Amniotic stem cell (primary cell): ENCODE measurements around the gene DNLZ.

ENCODE experiments used
- DNase-seq: peaks from one replicate; lab custom pipeline; 2025; lab: John Stamatoyannopoulos, UW

The DNLZ gene

DNA sequence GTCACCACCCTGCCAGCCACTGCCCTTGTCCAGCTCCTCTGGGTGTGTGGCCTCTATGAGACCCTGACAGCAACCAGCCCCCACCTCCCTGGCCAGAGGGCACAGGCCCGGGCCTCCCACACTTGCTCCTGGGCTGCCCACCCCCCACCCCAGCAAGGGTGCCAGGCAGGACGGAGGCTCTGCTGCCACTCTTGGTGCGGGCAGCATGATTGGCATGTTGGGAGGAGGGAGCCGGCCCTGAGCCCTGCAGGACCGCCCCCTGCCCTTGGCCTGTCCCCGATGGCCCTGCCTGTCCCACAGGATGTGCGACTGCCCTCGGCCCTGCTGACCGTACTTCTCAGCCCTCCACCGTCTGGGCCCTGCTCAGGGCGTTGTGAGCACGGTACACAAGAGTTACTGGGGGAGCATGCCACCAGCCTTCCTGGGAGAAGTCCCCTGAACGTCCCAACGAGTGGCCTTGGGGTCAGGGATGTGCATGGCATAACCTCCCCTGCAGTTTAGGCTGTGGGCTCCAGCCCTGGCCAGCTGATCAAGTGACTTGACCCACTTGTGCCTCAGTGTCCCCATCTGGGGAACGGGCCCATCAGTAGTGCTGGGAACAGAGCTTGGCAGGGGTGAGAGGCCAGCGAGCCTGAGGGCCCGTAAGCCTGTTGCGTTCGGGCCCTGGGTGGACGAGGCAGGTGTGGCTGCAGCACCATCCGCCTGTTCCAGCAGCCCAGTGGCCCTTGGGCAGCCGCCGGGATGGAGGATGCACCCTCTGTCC lies 20.2 kb downstream of the DNLZ start:
- no peak for DNase-seq

DNA sequence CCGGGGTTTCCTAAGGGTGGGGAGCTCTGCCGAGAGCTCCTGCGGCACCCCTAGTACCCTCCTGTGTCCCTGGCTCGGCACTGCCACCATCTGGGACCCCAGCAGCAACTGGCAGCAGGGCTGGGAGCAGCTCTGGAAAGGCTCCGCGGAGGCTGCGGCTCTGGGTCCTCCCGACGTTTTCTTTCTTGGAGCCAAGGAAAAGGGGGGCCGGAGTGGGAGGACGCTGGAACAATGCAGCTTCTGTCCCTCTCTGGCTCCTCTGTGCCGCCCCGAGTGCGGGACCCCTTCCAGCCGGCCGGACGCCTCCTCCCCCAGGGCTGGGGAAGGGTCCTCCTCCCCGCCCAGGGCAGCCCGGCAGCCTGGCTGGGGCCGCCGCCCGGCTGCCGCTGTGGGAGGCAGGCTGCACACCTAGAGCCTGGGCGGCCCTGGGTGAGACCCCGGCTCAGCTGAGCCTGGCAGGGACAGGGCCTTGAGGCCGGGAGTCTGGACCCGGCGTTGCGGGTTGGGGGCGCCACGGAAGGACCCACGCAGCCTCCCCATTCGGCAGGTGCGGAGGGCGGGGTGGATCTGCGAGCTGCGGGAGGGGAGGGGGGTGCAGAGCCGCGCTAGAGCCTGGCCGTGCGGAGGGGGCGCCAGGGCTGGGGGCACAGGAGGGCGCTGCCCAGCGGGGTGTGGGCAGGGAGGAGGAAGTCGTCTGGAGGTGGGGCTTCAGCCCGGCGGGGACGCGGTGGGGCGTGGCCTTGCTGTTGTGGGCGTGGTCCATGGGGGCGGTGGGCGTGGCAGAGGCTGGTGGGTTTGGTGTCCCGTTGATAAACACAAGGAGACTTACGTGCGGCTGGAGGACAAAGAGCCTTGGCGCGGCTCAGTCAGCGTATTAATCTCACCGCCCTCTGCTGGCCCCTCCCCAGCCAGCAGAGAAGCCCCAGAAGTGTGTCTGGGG lies 21.1 kb downstream of the DNLZ start:
- DNase-seq: no peak

DNA sequence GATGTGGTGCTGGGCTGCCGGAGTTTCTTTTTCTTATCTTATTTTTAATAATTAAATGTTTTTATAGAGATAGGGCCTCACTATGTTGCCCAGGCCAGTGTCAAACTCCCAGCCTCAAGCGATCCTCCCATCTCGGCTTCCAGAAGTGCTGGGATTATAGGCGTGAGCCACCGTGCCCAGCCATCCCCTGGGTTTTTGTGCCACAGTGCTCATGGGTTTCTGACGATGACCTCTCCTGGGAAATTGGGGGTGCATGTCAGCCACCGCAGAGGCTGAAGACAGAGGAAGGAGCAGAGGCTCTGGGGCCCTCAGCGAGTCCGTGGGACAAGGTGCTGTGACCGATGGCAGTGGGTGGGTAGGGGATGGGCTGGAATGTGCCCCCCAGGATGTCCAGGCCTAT lies 21.8 kb downstream of the DNLZ start:
- DNase-seq: no peak

DNA sequence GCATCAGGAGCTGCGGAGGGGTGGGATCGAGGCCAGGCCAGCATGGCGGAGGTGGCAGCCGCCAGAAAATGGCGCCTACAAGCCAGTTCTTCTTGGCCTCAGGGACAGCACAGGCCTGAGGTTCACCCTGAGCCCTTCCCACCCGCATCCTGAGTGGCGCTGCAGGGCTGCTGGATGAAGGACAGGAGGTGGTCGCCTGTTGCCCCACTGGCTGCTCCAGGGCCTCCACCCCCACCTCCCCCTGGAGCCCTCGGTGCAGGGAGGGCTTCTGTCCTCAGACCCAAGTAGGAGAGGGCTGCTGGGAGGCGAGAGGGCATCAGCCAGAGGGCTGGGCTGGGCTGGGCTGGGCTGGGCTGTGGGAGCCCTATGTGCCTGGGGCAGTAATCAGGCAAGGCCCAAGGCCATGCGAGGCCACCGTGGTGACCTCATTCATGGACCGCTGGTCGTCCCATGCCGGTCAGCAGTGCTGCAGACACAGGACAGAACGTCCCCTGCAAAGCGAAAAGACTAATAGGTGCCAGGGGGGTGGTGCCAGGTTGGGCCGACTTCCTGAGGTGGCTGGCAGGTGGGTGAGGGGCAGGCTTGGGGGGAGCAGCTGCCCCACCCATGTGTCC lies 22.4 kb downstream of the DNLZ start:
- DNase-seq: no peak

DNA sequence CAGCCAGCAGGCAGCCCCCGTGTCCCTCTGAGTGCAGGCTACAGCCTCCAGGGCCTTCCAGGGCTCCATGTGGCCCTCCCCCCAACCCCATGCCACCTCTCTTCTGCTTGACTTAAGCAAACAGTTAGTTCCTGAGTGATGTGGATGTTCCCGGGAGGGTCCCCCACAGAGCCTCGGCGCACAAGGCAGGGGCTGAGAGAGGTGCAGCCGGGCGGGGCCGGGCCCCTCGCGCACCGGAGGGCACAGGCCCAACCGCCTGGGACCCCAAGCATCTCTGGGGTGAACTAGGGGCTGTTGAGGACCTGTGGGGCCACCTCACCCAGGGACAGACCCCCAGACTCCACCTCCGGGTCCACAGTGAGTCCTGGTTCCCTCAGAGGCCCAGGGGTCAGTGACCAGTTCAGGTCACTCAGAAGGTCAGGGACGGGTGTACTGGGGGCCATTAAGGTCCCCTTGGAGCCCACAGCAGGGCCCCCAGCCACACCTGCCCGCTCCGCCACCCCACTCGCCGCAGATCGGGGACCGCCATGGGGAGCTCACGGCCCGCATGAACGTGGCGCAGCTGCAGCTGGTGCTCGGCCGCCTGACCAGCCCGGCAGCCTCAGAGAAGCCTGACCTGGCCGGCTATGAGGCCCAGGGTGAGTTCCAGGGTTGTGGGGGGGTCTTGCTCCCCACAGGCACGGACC lies 23.0 kb downstream of the DNLZ start:
- no peak for DNase-seq

DNA sequence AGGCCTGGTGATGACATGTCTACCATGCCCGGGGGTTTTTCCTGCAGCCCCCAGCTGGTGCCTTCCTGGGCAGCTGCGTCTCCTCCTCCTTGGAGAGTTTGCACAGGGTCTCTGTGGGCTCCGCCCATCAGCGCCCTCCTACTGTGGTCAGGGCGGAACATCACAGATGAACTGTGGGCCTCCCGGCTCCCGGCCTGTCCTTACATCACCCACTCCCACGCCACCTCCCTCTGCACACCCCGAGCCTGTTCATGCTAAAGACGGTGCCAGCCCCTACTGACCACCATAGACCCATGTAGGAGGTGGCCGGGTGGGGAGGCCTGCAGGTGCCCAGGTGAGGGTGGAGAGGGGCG lies 23.6 kb downstream of the DNLZ start:
- DNase-seq: no peak

DNA sequence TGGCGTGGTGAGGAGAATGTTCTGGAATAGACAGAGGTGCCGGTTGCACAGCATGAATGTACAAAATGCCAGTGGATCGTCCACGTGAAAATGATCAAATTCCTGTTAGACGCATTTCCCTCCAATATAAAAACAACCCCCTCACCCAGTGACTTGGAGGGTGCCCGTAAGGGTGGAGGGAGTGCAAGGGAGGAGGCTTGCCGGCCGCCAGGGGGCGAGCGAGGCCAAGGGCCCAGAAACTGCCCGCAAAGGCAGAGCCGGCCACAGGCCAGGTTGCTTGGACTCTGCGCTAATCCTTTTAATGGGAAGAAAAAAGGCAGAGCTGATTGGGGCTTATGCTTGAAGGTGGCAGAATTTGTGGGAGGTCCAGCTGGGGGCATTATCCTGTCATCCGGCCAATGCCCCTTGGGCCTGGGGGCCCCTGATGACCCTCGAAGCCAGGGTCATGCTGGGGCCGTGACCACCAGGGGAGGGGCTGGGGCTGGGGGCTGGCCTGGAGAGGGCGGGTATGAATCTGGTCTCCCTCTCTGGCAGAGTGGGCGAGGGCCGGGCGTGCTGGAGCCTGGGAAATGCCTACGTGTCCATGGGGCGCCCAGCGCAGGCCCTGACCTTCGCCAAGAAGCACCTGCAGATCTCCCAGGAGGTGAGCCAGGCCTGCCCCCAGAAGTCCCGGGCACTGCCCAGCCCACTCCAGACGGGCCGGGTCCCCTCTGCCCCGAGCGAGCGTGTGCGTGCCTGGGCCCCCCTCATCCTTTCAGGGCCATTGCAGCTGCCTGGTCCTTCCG lies 24.2 kb downstream of the DNLZ start:
- no peak for DNase-seq

DNA sequence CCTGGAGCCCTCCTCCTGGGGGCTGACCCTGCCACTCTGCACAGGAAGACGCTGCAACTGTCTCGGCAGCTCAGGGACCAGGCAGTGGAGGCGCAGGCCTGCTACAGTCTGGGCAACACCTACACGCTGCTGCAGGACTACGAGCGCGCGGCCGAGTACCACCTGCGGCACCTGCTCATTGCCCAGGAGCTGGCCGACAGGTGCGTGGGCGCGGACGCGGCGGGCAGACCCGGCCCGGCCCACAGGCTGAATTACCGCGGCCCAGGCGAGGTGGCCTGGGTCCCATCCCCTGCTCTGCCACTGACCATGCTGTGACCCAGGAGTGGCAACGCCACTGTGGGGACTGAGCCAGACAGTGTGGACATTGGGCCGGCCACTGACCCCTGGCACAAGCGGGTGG lies 25.0 kb downstream of the DNLZ start:
- no peak for DNase-seq

DNA sequence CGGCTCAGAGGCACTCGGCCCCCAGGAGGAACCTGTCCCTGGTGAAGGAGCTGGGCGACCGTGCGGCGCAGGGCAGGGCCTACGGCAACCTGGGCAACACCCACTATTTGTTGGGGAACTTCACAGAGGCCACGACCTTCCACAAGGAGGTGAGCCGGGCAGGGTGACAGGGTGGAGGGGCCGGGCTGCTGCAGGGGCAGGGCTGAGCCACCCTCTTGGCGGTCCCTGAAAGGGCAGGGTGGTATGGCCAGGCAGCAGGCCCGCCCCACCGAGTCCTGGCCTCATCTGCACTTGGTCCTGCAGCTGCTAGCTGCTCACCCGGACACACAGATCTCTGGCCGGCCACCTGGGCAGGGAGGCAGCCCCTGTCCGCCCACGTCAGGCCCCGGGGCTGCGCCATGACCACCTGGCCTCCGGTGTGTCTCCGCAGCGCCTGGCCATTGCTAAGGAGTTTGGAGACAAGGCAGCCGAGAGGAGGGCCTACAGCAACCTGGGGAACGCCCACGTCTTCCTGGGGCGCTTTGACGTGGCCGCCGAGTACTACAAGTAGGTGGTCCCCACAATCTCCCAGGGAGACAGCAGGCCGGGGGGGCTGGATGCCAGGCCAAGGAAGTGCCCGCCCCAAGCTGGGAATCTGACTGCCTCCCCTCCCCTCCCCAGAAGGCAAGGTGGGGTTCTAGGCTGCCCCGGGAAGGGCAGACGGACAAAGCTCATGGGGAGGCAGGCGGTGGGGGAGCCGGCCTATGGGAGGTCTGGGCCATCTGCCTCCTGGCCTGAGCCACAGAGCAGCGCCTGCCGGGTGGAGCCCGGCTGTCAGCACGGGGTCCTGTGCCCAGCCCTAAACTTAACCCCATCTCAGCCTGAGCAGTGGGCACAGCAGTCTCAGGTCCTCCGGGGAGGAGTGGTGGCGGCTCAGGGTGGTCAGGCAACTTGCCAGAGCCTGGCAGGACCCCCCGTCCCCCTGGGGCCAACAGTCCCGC lies 25.8 kb downstream of the DNLZ start:
- DNase-seq: no peak

DNA sequence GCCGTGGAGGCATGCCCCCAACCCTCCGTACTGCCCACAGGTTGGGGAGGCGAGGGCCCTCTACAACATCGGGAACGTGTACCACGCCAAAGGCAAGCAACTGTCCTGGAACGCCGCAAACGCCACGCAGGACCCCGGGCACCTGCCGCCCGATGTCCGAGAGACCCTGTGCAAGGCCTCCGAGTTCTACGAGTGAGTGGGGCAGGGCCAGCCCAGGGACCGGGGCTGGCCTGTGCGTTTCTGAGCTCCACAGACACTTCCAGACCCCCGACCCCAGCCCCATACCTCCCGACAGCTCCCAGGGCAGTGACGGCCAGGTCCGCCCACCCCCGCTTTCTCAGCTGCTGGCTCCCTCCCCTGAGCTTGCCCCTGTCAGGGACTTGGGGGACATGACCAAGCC lies 26.7 kb downstream of the DNLZ start:
- DNase-seq: no peak

DNA sequence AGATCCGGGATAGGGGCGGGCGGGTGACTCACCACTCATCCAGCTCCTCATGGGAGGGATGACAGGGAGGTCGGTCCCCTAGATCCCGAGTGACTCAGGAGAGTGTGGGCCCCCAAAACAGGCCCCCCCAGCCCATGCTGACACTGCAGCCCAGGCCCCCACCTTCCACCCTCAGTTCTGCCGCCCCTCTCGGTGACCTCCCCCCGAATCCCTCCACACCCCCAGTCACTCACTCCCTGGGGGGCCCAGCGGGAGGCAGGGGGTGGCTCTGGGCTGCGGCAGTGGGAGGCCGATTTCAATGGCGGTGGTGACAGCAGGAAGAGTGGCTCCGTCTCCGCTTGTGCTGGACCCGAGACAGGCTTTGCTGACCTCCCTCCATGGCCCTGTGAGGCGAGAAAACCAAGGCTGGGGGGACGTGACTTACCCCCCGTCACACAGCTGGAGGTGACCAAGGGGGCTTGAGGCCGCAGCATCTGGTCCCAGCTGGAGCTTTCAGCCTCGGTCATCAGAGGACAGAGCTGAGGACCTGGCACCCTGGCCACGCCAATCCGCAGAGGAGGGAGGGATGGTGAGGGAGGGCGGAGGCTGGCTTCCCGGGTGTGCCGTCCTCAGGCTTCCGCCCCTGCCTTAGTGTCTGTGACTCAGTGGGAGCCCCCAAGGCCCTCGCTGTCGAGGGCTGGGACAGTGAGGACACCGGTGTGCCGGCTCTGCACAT lies 27.2 kb downstream of the DNLZ start:
- no peak for DNase-seq

DNA sequence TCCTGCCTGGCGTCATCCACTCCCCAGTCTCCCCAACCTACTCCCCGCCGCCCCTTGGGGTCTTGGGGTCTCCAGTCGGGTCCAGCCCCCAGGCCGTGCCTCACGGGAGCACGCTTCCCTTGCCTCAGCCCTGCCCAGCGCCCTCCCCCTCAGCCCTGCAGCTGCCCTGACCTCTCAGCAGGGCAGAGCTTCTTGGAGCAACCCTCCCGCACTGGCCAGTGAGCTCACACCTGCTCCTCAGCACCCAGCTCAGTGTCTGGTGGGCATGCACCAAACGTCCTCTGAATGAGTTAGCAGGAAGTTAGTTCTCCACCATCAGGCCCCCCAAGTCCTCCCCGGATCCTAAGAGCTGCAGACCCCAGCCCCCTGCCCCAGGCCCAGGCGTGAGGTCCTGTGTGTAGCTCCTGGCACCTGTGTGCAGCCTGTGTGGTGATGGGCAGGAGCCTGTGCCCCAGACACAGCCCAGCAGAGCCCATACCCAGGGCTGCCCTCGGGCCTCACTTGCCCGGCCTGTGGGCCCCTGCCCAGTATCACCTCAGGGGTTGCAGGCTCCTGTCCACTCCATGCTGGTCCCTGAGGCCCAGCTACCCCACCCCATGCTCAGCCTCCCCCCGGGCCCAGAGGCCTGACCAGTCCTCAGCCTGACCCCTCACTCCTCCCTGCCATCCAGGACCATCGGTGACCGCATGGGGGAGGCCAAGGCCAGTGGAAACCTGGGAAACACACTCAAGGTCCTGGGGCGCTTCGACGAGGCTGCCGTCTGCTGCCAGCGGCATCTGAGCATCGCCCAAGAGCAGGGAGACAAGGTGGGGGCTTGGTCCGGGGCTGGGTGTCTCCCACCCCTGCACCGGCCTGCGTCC lies 28.0 kb downstream of the DNLZ start:
- DNase-seq: no peak

DNA sequence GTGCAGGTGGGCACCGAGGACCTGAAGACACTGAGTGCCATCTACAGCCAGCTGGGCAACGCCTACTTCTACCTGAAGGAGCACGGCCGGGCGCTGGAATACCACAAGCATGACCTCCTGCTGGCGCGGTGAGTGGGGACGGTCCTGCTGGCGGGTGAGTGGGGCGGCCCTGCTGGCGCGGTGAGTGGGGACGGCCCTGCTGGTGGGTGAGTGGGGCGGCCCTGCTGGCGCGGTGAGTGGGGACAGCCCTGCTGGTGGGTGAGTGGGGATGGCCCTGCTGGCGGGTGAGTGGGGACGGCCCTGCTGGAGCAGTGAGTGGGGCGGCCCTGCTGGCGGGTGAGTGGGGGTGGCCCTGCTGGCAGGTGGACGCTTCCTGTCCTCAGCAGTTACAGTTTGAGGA lies 29.0 kb downstream of the DNLZ start:
- no peak for DNase-seq

DNA sequence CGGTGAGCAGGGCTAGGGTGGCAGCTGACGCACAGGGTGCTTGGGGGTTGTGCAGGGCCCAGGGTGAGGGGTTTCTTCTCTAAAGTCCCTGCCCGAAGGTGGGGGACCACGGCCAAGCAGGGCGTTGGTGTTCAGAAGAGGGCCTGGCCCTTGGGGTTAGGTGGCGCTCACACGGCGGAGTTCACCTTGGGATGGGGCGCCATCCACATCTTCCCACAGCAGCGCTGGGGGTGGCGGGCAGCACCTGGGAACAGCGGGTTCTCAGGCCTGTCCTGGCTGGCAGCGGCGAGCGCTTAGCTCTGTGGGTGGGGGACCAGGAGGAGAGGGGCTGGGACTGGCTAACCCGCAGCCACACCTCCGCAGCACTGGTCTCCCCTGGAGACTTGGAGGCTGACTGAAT lies 30.1 kb downstream of the DNLZ start:
- no peak for DNase-seq

DNA sequence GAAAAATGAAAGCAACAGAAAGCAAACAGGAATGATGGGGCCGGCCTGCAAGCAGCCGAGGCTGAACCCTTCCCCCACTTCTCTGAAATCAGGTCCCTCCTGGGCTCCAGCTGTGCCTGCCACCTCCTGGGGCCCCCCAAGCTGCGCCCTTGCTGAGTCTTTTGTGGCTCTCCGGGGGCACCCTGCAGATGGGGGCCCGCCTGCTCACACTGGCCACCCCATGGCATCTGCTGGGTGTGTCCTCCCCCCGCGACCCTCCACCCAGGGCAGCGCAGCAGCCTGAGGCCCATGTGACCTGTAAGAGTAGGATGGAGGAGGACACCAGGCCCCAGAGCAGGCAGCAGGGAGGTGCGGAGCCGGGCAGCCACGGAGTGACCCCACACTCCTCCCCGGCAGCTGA lies 30.5 kb downstream of the DNLZ start:
- DNase-seq: no peak

DNA sequence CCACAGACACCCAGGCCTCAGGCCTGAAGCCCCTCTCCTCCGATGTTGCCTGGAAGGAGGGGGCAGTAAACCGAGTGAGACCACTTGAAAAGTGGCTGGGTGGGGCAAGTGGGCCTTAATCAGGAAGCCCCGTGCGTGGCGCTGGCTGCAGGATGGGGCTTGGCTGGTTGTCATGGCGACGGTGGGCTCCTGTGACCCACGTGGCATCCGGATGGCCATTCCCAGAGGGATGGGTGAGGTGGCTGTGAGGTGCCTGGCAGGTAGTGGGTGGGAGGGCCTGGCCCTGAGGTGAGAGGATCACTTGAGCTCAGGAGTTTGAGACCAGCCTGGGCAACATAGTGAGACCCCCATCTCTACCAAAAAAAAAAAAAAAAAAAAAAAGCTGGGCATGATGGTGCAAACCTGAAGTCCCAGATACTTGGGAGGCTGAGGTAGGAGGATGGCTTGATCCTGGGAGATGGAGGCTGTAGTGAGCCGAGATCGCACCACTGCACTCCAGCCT lies 31.0 kb downstream of the DNLZ start:
- no peak for DNase-seq

DNA sequence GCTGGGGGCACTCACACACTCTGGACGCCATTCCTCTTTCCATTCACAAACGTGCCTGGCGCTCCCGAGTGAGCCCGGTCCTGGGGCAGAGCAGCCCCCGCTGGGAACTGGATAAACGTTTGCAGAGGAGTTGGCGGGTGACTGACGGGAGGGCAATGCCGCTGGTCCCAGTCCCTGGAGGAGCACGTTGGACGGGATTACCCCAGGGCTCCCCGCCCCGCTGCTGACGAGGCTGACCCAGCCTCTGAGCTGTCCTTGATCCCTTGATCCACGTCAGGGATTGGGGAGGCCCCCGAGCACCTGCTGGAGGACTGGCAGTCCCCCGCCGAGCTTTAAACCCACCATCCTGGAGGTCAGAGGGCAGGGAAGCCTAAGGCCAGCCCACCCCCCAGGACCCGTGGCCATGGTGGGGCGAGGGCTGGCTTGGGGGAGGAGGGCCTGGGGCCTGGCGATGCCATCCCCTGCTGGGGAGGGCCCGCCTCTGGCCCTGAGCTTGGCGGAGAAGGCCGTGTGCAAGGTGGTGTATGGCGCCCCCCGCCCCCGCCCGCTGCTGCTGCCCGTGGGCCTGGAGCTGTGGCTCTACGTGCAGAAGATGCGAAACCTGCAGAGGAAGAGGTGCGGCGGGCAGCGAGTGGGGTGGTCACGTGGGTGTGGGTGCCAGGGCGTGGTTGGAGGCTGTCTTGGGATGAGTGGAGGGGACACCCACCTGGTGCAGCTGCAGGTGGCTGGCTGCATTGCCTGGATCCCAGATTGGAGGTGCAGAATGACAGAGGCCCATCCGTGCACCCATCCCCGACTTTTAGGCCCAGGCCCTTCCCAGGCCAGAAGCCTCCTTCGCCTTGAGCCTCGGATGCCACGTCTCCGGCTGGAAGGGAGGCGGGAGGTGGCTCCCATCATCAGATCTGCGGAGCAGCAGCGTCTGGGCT lies 31.7 kb downstream of the DNLZ start:
- DNase-seq: no peak
